Measurements from ENCODE around the gene C1orf35. TPM values are rescaled to one million over a fixed set of nuclear protein-coding genes. Genes with fewer than 3 reads are reported as not detected.

C1orf35 gene
- total and polyA plus RNA-seq, 9 of the 15 experiments (the other 6 are each of a cell fraction or from before 2014, with no cell fraction given), result 3.2 to 48.7 (median 12.5) TPM

DNA sequence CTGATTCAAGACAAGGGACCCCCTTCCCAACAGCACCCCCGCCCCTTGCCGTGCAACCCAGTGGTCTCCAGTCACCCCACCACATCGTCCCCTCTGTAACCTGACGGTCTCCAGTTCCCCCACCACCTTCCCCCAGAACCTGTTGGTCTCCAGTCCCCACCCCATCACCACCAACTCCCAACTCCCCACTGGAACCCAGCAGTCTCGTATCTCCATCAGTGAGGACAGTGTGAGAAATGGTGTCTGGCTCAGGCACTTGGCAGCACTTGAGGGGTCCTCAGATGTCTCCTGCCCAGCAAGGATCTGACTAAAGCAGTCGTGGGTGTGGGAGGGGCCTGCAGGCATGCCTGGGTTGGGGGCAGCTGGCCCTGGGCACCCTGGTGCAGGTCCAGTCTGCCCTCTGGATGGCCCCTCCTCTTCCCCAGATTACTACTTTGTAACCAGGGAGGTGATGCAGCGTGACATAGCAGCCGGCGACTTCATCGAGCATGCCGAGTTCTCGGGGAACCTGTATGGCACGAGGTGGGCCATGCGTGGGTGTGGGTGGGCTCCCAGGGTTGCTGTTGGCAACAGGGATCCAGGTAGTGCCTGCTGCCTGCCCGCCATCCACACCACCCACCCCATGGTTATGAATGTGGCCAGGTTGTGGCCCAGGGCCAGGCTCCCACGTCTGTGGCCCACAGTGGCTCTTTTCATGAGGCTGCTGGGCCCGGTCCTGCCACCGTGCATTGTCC lies 43.5 kb upstream of the C1orf35 start:
- Histone ChIP-seq H3K4me2 (ENCODE audit: insufficient read depth, low read length) (peak overlapping the region; percentile 74; the same call in 1 of the 2 replicates), H2AFZ (ENCODE audit: low read depth, low read length) (no peak overlapping the region), H3K4me1 (replicated peaks in 1 of 2; ENCODE audit: control insufficient read depth in 2 of 2, insufficient read depth in 2 of 2, low read length in 2 of 2) (peaks cover 64 to 99% of the 10 kb centered on the region in 2 experiments), H3K4me3 (no peak overlapping the region), H4K20me1 (replicated peaks; ENCODE audit: control insufficient read depth, insufficient read depth, low read length) (peaks cover 57% of the 10 kb centered on the region), H3K9me1 (ENCODE audit: control insufficient read depth, insufficient read depth, low read length) (peaks cover 24% of the 10 kb centered on the region), H3K9me3 (replicated peaks; ENCODE audit: control insufficient read depth, insufficient read depth, low read depth, low read length) (no peaks in the 10 kb centered on the region), H3K27me3 (ENCODE audit: control insufficient read depth in 2 of 2, insufficient read depth in 2 of 2, low read length in 2 of 2) (no peaks in the 10 kb centered on the region), H3K79me2 (ENCODE audit: control insufficient read depth, insufficient read depth, low read length) (peaks cover 82% of the 10 kb centered on the region), H3K9ac (ENCODE audit: insufficient read depth in 1 of 2, low read depth in 2 of 2, low read length in 2 of 2) (peak overlapping the region; percentile 37 to 86; a peak in 3 of 4 replicates), H3K36me3 (ENCODE audit: control insufficient read depth, insufficient read depth, low read length) (peaks cover 60% of the 10 kb centered on the region; the same call in 2 of the 3 replicates), H3K27ac (ENCODE audit: extremely low read depth, low read depth, low read length) (peak overlapping the region; percentile 58; the same call in 1 of the 3 replicates)
- in situ Hi-C loops (cut with MboI), result no loop called here
- DNase-seq (ENCODE audit: extremely low read depth in 1 of 4, low spot score in 3 of 4), result no peak
- no peak for ATAC-seq
- TF ChIP-seq, protein P1, sequence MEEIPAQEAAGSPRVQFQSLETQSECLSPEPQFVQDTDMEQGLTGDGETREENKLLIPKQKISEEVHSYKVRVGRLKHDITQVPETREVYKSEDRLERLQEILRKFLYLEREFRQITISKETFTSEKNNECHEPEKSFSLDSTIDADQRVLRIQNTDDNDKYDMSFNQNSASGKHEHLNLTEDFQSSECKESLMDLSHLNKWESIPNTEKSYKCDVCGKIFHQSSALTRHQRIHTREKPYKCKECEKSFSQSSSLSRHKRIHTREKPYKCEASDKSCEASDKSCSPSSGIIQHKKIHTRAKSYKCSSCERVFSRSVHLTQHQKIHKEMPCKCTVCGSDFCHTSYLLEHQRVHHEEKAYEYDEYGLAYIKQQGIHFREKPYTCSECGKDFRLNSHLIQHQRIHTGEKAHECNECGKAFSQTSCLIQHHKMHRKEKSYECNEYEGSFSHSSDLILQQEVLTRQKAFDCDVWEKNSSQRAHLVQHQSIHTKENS (CRISPR knock-in tag; IDR thresholded peaks at IDR 0.05), result no peak
- TF ChIP-seq LARP7 (IDR thresholded peaks at IDR 0.05), result no peak
- no peak for TF ChIP-seq NFIC (IDR thresholded peaks at IDR 0.05)
- TF ChIP-seq U2AF2 (optimal IDR thresholded peaks at IDR 0.05; ENCODE audit: low read depth, low read length), result no peak
- no peak for TF ChIP-seq NFATC3 (IDR thresholded peaks at IDR 0.05)
- WGBS (ENCODE audit: insufficient coverage, low coverage, missing lambda C conversion rate), result 91% methylated on average over 16 of the region's 18 CpGs
- intact Hi-C loops (cut with micrococcal nuclease), result no loop called here
- BruUV-seq (replicated peaks), result no TSS peak
- ChIA-PET POLR2A (interaction anchor here (1.1 to 6.0 kb wide), 2 partner anchors 20 to 57 kb away, joined by 4 to 47 read pairs; partner anchors contain the start of gene IBA57), CTCF (ENCODE audit: low intra/inter-chr PET ratio) (no interaction called here)
- FAIRE-seq, result no peak
